MCF 10A (cell line): ENCODE results near the gene SYNE1. TPM values are rescaled to one million over a fixed set of nuclear protein-coding genes. Genes with fewer than 3 reads are reported as not detected.
"Not testable (repeated sequence)": the region's sequence is repeated elsewhere in the genome, so short reads cannot be mapped to it uniquely, and the experiment has no call there.

Experiments
- BruUV-seq: library from RNA; stranded (reverse); fragments of 400-500 nt; replicated peaks from 2 replicates; lab custom pipeline; 2021; lab: Mats Ljungman, UMichigan
- CTCF ChIA-PET: fragments of 300-600 bp; sonication (Branson Sonifier 250); formaldehyde crosslinking; extraction: SDS; loops from one replicate; lab custom pipeline; 2021; ENCODE audit warnings: antibody characterized with exemption, inconsistent platforms; lab: Yijun Ruan, JAX
- POLR2A ChIA-PET: fragments of 300-600, 350-650 bp; sonication (Branson Sonifier 250); formaldehyde crosslinking; extraction: SDS; loops from one replicate; lab custom pipeline; 2020; ENCODE audit warnings: antibody characterized with exemption, inconsistent platforms; lab: Yijun Ruan, JAX
- DNase-seq: peaks from one replicate; pipeline ENCODE4 v3.0.0-alpha.2; 2018; ENCODE audit not compliant: unreplicated experiment
- H3K27ac Mint-ChIP-seq: one replicate; pipeline ENCODE4 v1.8.0; 2022; ENCODE audit warnings: mild to moderate bottlenecking, low read depth, mixed read lengths; ENCODE audit not compliant: unreplicated experiment
- H3K27me3 Mint-ChIP-seq: one replicate; pipeline ENCODE4 v1.8.0; 2022; ENCODE audit warnings: mixed read lengths; ENCODE audit not compliant: insufficient read depth, unreplicated experiment
- H3K36me3 Mint-ChIP-seq: one replicate; pipeline ENCODE4 v1.8.0; 2022; ENCODE audit warnings: mild to moderate bottlenecking, moderate library complexity, mixed read lengths; ENCODE audit not compliant: insufficient read depth, unreplicated experiment
- H3K4me1 Mint-ChIP-seq: one replicate; pipeline ENCODE4 v1.8.0; 2022; ENCODE audit warnings: mixed read lengths; ENCODE audit not compliant: insufficient read depth, unreplicated experiment
- H3K4me3 Mint-ChIP-seq: one replicate; pipeline ENCODE4 v1.8.0; 2022; ENCODE audit warnings: mild to moderate bottlenecking, moderate library complexity, mixed read lengths; ENCODE audit not compliant: unreplicated experiment
- H3K9me3 Mint-ChIP-seq: one replicate; pipeline ENCODE4 v1.8.0; 2022; ENCODE audit warnings: mixed read lengths; ENCODE audit not compliant: unreplicated experiment
- intact Hi-C: fragments of 100-400 bp; cut with micrococcal nuclease; formaldehyde crosslinking; loops from 2 replicates; pipeline ENCODE4 v1.14.1; 2022
- total RNA-seq: library from RNA; stranded (reverse); gene quantifications from 2 replicates; pipeline ENCODE4 v1.2.3, GENCODE V29; 2022
- TF ChIP-seq, protein P1 (sequence below): fragments of 200-600 bp; IDR thresholded peaks from one replicate; pipeline ENCODE4 v1.8.0; 2022; ENCODE audit warnings: antibody characterized with exemption, mild to moderate bottlenecking; ENCODE audit not compliant: unreplicated experiment

The SYNE1 gene
- total RNA-seq, 1 experiment from 2014 or later, result 25.4 TPM

DNA sequence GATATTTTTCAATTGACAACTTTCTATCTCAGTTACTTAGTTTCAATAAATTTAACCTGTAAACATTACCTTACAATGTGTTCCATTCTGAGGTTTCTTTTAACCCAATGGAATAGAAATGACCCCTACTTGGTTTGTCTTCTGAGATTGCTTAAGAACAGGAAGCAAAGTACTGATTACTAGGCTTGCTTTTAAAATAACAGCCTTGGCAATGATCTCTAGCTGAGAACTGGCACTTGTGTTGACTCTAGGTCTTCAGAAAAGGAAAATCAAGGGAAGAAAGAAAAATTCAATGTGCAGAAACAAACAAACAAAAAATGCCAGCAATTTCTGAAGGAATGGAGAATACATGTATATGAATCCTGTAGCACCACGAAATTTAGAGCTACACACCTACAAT lies 66.1 kb downstream of the SYNE1 start:
- H3K27ac Mint-ChIP-seq, result peak overlapping the region; percentile 77
- no TSS peak for BruUV-seq
- no peak overlapping the region for H3K4me3 Mint-ChIP-seq
- H3K4me1 Mint-ChIP-seq, result peaks cover 42% of the 10 kb centered on the region
- ChIA-PET CTCF (interaction anchor here (1.7 to 1.8 kb wide), 2 partner anchors 18 to 72 kb away, joined by 5 to 8 read pairs; no protein-coding TSS in a partner anchor), POLR2A (interaction anchor here (1.0 to 1.4 kb wide), 3 partner anchors 14 to 77 kb away, joined by 3 read pairs; no protein-coding TSS in a partner anchor)
- intact Hi-C loops, result no loop called here
- H3K27me3 Mint-ChIP-seq, result no peaks in the 10 kb centered on the region
- no peaks in the 10 kb centered on the region for H3K36me3 Mint-ChIP-seq
- TF ChIP-seq, protein P1, sequence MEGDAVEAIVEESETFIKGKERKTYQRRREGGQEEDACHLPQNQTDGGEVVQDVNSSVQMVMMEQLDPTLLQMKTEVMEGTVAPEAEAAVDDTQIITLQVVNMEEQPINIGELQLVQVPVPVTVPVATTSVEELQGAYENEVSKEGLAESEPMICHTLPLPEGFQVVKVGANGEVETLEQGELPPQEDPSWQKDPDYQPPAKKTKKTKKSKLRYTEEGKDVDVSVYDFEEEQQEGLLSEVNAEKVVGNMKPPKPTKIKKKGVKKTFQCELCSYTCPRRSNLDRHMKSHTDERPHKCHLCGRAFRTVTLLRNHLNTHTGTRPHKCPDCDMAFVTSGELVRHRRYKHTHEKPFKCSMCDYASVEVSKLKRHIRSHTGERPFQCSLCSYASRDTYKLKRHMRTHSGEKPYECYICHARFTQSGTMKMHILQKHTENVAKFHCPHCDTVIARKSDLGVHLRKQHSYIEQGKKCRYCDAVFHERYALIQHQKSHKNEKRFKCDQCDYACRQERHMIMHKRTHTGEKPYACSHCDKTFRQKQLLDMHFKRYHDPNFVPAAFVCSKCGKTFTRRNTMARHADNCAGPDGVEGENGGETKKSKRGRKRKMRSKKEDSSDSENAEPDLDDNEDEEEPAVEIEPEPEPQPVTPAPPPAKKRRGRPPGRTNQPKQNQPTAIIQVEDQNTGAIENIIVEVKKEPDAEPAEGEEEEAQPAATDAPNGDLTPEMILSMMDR, result no peak
- H3K9me3 Mint-ChIP-seq, result no peaks in the 10 kb centered on the region
- peak; percentile 7 for DNase-seq

DNA sequence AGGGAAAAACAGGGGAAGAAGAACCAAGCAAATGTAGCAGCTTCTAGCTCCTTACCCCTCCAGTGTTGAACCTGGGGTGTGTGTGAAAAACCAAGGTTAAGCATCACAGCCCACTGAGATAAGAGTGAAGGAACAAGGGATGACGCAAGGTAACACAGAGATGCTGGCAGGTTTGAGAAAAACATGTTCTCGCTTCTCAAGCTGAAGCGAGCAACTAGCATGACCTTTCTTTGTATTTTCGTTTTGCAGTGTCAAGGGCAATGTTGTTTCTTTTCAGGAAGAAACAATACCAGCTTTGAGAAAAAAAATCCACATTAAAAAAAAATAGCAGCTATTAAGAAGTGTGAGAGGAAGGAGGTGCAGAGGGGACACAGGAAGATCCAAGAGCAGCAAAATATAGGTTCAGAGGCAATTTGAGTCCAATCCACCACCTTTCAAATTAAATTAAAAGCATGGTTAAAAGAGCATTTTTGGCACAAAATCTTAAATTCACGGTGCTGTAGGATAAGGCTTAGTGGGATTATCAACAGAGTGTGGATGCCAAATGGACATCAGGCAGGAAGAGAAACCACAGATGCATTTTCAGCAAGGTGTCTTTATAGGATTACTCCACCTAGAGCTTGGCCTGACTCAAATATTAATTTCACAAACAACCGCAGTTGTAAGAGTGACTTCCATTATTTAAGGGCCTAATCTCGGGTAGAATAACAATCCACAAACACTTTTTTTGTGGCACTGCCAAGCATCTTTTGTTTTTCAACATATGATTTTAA lies 70.9 kb downstream of the SYNE1 start:
- TF ChIP-seq, protein P1, result no peak
- no peak for DNase-seq
- H3K4me1 Mint-ChIP-seq, result peaks cover 5% of the 10 kb centered on the region
- intact Hi-C loops, result no loop called here
- no TSS peak for BruUV-seq
- no peak overlapping the region for H3K27ac Mint-ChIP-seq
- CTCF ChIA-PET, result interaction anchor here (0.6 to 2.2 kb wide), 6 partner anchors 9 to 361 kb away, joined by 3 to 11 read pairs (median 3); no protein-coding TSS in a partner anchor
- no peak overlapping the region for H3K4me3 Mint-ChIP-seq
- H3K27me3 Mint-ChIP-seq, result no peaks in the 10 kb centered on the region
- H3K9me3 Mint-ChIP-seq, result no peaks in the 10 kb centered on the region
- H3K36me3 Mint-ChIP-seq, result no peaks in the 10 kb centered on the region
- POLR2A ChIA-PET, result interaction anchor here (0.7 to 3.3 kb wide), 3 partner anchors 9 to 320 kb away, joined by 3 to 19 read pairs (median 3); no protein-coding TSS in a partner anchor

DNA sequence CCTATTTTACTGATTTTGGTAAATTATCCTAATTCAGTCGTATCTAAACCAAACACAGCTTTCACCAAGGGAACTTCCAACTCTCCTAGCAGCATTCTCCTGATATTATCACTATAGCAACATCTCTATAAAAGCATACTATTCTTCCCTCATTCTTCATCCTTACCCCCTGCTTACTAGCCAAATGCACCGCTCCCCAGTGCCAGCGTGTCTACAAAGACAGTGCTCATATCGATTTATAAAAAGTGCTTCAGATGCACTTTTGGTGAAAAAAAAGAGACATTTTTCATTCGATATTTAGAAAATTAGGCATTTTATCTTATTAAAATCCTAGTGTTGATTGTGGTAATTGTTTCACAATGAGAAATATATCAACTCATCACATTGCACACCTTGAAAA lies 74.0 kb downstream of the SYNE1 start:
- CTCF ChIA-PET, result interaction anchor here (0.7 to 1.1 kb wide), 2 partner anchors 10 to 79 kb away, joined by 3 read pairs; no protein-coding TSS in a partner anchor
- TF ChIP-seq, protein P1, result no peak
- no peak overlapping the region for H3K27ac Mint-ChIP-seq
- no peaks in the 10 kb centered on the region for H3K27me3 Mint-ChIP-seq
- H3K36me3 Mint-ChIP-seq, result no peaks in the 10 kb centered on the region
- no TSS peak for BruUV-seq
- no peaks in the 10 kb centered on the region for H3K4me1 Mint-ChIP-seq
- H3K9me3 Mint-ChIP-seq, result no peaks in the 10 kb centered on the region
- no peak overlapping the region for H3K4me3 Mint-ChIP-seq
- intact Hi-C loops, result no loop called here
- POLR2A ChIA-PET, result interaction anchor here (0.6 to 0.8 kb wide), 2 partner anchors 19 to 468 kb away, joined by 3 read pairs; no protein-coding TSS in a partner anchor
- no peak for DNase-seq

DNA sequence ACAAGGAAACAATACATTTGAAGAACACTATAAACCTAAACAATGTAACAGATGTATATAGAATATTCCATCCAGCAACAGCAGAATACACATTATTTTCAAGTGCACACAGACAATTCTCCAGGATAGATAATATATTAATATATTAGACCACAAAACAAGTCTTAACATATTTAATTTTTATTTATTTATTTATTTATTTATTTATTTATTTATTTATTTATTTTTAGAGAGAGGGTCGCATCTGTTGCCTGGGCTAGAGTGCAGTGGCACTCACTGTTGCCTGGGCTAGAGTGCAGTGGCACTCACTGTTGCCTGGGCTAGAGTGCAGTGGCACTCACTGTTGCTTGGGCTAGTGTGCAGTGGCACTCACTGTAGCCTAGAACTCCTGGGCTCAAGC lies 78.4 kb downstream of the SYNE1 start:
- intact Hi-C loops, BruUV-seq, H3K36me3 Mint-ChIP-seq, H3K9me3 Mint-ChIP-seq, DNase-seq, H3K4me1 Mint-ChIP-seq, H3K27ac Mint-ChIP-seq, H3K27me3 Mint-ChIP-seq, H3K4me3 Mint-ChIP-seq: not testable (repeated sequence)
- POLR2A ChIA-PET, result interaction anchor here (1.4 kb wide), 1 partner anchor 17 kb away, joined by 5 read pairs; no protein-coding TSS in a partner anchor
- CTCF ChIA-PET, result interaction anchor here (1.0 kb wide), 1 partner anchor 71 kb away, joined by 4 read pairs; no protein-coding TSS in a partner anchor
